HepG2 (cell line): Measurements from ENCODE around the gene CDKL2. TPM values are rescaled to one million over a fixed set of nuclear protein-coding genes. Genes with fewer than 3 reads are reported as not detected.
A peak's percentile ranks its signal among the peaks of the same experiment; 100 is the strongest.

Experiments used
- ARNT2 ChIP-seq: sonication (generic); formaldehyde crosslinking; IDR thresholded peaks from 2 replicates; pipeline ENCODE4 v1.8.0; 2022; ENCODE audit warnings: mild to moderate bottlenecking, low read depth, missing genetic modification reagents, moderate library complexity
- EZH2 ChIP-seq: conservative IDR thresholded peaks from 2 replicates; pipeline ENCODE4 v1.6.1; 2012; ENCODE audit warnings: mild to moderate bottlenecking, low read depth, low read length, moderate library complexity
- GABPB1 ChIP-seq: IDR thresholded peaks from 2 replicates; pipeline ENCODE4 v1.6.1; 2016; ENCODE audit warnings: mild to moderate bottlenecking, missing genetic modification reagents, moderate library complexity, missing compliant biosample characterization
- GATAD1 ChIP-seq: IDR thresholded peaks from 2 replicates; pipeline ENCODE4 v1.6.1; 2016; ENCODE audit warnings: missing genetic modification reagents, missing compliant biosample characterization
- LCORL ChIP-seq, 2 experiments: fragments of 450-650 bp in 1 of 2; sonication (generic) in 1 of 2; formaldehyde crosslinking in 1 of 2; IDR thresholded peaks; 2 replicates each; pipeline versions ENCODE4 v1.5.0 to v1.6.1; 2017 to 2020; ENCODE audit warnings: antibody characterized with exemption in 1 of 2, missing genetic modification reagents in 1 of 2
- NCOR1 ChIP-seq: fragments of 200-600 bp; sonication (generic); IDR thresholded peaks from 2 replicates; pipeline ENCODE4 v1.7.0; 2017; ENCODE audit warnings: antibody characterized with exemption, low read length, borderline replicate concordance
- PHF20 ChIP-seq: sonication (generic); formaldehyde crosslinking; IDR thresholded peaks from 2 replicates; pipeline ENCODE4 v1.5.0; 2020; ENCODE audit warnings: mild to moderate bottlenecking, missing genetic modification reagents
- RBM22 ChIP-seq: fragments of 200-400 bp; formaldehyde crosslinking; optimal IDR thresholded peaks from 2 replicates; pipeline ENCODE3; 2017; ENCODE audit warnings: mild to moderate bottlenecking, low read length, moderate library complexity
- TCF7 ChIP-seq: sonication (generic); IDR thresholded peaks from 2 replicates; pipeline ENCODE4 v1.6.1; 2016; ENCODE audit warnings: antibody characterized with exemption, low read depth
- ZFP90 ChIP-seq: sonication (generic); formaldehyde crosslinking; IDR thresholded peaks from 2 replicates; pipeline ENCODE4 v1.8.0; 2022; ENCODE audit warnings: missing genetic modification reagents, mild to moderate bottlenecking, inconsistent platforms, borderline replicate concordance
- ZKSCAN5 ChIP-seq: sonication (generic); formaldehyde crosslinking; IDR thresholded peaks from 2 replicates; pipeline ENCODE4 v1.5.1; 2020; ENCODE audit warnings: mild to moderate bottlenecking, missing genetic modification reagents
- ZNF124 ChIP-seq: sonication (generic); formaldehyde crosslinking; IDR thresholded peaks from 2 replicates; pipeline ENCODE4 v1.4.0; 2020; ENCODE audit warnings: missing genetic modification reagents
- ZNF569 ChIP-seq: sonication (generic); formaldehyde crosslinking; IDR thresholded peaks from 2 replicates; pipeline ENCODE4 v1.5.0; 2020; ENCODE audit warnings: mild to moderate bottlenecking, missing genetic modification reagents, moderate library complexity, borderline replicate concordance
- ZNF572 ChIP-seq: sonication (generic); formaldehyde crosslinking; IDR thresholded peaks from 2 replicates; pipeline ENCODE4 v1.5.1; 2020; ENCODE audit warnings: mild to moderate bottlenecking, missing genetic modification reagents
- ZNF766 ChIP-seq: sonication (generic); formaldehyde crosslinking; IDR thresholded peaks from 2 replicates; pipeline ENCODE4 v1.5.0; 2020; ENCODE audit warnings: missing genetic modification reagents, borderline replicate concordance
- ZNF773 ChIP-seq: sonication (generic); formaldehyde crosslinking; IDR thresholded peaks from 2 replicates; pipeline ENCODE4 v1.4.0; 2020; ENCODE audit warnings: missing genetic modification reagents, borderline replicate concordance
- polyA plus RNA-seq, 8 experiments: library from polyadenylated mRNA; depleted of rRNA in 3 of 8; stranded (reverse) in 7 of 8; unstranded in 1 of 8; fragments of >200 nt; fragmentation: Illumina TruSeq in 4 of 8; extraction: Trizol in 4 of 8; gene quantifications; 2 replicates each; pipeline versions ENCODE4 v1.2.1 to v1.2.3, GENCODE V29; 2011 to 2016; ENCODE audit warnings: low read depth in 4 of 8, missing spikeins in 1 of 8, mixed read lengths in 1 of 8; ENCODE audit not compliant: insufficient read depth in 1 of 8
- total RNA-seq, 5 experiments: library from RNA; depleted of rRNA; stranded (reverse); fragments of >200 nt; fragmentation: Illumina TruSeq; extraction: Trizol; gene quantifications; 2 replicates each; pipeline ENCODE4 v1.2.3, GENCODE V29; 2016; ENCODE audit warnings: low read depth in 1 of 5
- TF ChIP-seq, protein P1 (sequence below): IDR thresholded peaks from 2 replicates; pipeline ENCODE4 v1.6.1; 2012; ENCODE audit warnings: low read depth, low read length, improper control_type of control experiment
- TF ChIP-seq, protein P2 (sequence below): sonication (generic); formaldehyde crosslinking; IDR thresholded peaks from 2 replicates; pipeline ENCODE4 v1.5.1; 2020; ENCODE audit warnings: mild to moderate bottlenecking, missing genetic modification reagents, moderate library complexity
- TF ChIP-seq, protein P3 (sequence below): sonication (generic); formaldehyde crosslinking; IDR thresholded peaks from 2 replicates; pipeline ENCODE4 v1.8.0; 2022; ENCODE audit warnings: mild to moderate bottlenecking, missing genetic modification reagents, moderate library complexity
- TF ChIP-seq, protein P4 (sequence below): sonication (generic); formaldehyde crosslinking; IDR thresholded peaks from 2 replicates; pipeline ENCODE4 v1.4.0; 2020; ENCODE audit warnings: missing genetic modification reagents, low read depth, mild to moderate bottlenecking, borderline replicate concordance
- TF ChIP-seq, protein P5 (sequence below): sonication (generic); formaldehyde crosslinking; IDR thresholded peaks from 2 replicates; pipeline ENCODE4 v1.8.1; 2023; ENCODE audit warnings: missing genetic modification reagents, mild to moderate bottlenecking, borderline replicate concordance

CDKL2 gene
- total and polyA plus RNA-seq, 2 of the 13 experiments (the other 11 are each of a cell fraction or from before 2014, with no cell fraction given) = not detected

DNA sequence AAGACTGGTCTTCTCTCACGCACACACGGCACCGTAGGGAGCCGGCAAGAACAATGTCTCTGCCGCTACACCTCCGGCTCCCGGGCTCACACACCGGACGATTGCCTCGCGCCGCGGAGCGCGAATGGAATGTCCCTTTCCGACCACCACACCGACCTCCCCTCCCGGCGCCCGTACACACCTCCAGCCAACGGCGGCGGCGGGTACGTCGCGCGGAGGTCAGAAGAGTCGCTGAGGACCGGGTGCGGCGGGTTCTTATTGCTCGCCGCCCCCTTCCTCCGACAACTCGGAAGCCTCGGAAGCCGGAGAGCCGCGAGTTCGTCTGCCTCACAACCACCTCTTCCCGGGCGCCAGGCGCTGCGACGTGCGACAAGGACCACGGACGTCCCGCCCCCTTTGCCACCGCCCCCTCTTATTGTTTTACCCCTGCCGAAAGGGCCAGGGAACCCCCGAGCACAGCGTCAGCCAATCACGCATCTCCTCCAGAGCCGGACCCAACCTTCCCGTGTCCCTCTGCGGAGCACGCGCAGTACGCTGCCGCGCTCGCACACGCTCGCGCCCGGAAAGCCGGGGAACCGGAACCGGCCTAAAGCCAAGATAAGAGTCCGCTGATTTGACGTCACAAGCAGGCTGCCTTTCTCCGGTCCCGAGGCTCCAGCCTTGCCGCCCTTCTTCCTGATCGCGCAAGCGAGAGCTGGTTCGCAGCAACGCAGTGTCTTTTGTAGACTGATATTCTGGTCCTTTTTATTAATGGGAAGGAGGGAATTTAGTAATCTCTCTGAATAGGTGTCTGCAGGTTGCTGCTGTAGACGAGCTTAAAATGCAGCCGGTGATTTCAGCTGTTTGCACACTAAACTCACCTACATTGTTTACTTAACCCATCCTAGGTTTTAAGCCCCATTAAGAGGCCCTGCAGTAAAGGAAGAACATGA, 43.0 kb upstream of the CDKL2 start, which contains the start of gene G3BP2 (continued):
- TF ChIP-seq, protein P1, sequence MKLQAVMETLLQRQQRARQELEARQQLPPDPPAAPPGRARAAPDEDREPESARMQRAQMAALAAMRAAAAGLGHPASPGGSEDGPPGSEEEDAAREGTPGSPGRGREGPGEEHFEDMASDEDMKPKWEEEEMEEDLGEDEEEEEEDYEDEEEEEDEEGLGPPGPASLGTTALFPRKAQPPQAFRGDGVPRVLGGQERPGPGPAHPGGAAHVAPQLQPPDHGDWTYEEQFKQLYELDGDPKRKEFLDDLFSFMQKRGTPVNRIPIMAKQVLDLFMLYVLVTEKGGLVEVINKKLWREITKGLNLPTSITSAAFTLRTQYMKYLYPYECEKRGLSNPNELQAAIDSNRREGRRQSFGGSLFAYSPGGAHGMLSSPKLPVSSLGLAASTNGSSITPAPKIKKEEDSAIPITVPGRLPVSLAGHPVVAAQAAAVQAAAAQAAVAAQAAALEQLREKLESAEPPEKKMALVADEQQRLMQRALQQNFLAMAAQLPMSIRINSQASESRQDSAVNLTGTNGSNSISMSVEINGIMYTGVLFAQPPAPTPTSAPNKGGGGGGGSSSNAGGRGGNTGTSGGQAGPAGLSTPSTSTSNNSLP = no peak
- TF ChIP-seq PHF20 (CRISPR knock-in tag) (0 out of 2 replicates have a peak, but pooled peaks have one; percentile 36), RBM22 (peak; percentile 52), GABPB1 (peak; percentile 90), ZFP90 (CRISPR knock-in tag) (peak; percentile 39; the same call in 1 of the 2 replicates), EZH2 (no peak), ZNF766 (CRISPR knock-in tag) (no peak; the same call in 1 of the 2 replicates), ZNF572 (CRISPR knock-in tag) (no peak), GATAD1 (peak; percentile 81), ZNF124 (CRISPR knock-in tag) (no peak), NCOR1 (0 out of 2 replicates have a peak, but pooled peaks have one; percentile 23), ARNT2 (CRISPR knock-in tag) (peak; percentile 38), LCORL (IDR thresholded peaks at IDR 0.05) (no peak), LCORL (CRISPR knock-in tag; IDR thresholded peaks at IDR 0.05) (peak; percentile 78; the same call in 1 of the 2 replicates), TCF7 (no peak), ZNF773 (CRISPR knock-in tag) (no peak), ZKSCAN5 (no peak), ZNF569 (CRISPR knock-in tag) (no peak; the same call in 1 of the 2 replicates)
- TF ChIP-seq, protein P2, sequence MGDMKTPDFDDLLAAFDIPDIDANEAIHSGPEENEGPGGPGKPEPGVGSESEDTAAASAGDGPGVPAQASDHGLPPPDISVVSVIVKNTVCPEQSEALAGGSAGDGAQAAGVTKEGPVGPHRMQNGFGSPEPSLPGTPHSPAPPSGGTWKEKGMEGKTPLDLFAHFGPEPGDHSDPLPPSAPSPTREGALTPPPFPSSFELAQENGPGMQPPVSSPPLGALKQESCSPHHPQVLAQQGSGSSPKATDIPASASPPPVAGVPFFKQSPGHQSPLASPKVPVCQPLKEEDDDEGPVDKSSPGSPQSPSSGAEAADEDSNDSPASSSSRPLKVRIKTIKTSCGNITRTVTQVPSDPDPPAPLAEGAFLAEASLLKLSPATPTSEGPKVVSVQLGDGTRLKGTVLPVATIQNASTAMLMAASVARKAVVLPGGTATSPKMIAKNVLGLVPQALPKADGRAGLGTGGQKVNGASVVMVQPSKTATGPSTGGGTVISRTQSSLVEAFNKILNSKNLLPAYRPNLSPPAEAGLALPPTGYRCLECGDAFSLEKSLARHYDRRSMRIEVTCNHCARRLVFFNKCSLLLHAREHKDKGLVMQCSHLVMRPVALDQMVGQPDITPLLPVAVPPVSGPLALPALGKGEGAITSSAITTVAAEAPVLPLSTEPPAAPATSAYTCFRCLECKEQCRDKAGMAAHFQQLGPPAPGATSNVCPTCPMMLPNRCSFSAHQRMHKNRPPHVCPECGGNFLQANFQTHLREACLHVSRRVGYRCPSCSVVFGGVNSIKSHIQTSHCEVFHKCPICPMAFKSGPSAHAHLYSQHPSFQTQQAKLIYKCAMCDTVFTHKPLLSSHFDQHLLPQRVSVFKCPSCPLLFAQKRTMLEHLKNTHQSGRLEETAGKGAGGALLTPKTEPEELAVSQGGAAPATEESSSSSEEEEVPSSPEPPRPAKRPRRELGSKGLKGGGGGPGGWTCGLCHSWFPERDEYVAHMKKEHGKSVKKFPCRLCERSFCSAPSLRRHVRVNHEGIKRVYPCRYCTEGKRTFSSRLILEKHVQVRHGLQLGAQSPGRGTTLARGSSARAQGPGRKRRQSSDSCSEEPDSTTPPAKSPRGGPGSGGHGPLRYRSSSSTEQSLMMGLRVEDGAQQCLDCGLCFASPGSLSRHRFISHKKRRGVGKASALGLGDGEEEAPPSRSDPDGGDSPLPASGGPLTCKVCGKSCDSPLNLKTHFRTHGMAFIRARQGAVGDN (CRISPR knock-in tag) = peak; percentile 98
- TF ChIP-seq, protein P3, sequence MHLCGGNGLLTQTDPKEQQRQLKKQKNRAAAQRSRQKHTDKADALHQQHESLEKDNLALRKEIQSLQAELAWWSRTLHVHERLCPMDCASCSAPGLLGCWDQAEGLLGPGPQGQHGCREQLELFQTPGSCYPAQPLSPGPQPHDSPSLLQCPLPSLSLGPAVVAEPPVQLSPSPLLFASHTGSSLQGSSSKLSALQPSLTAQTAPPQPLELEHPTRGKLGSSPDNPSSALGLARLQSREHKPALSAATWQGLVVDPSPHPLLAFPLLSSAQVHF (CRISPR knock-in tag) = no peak
- TF ChIP-seq, protein P4, sequence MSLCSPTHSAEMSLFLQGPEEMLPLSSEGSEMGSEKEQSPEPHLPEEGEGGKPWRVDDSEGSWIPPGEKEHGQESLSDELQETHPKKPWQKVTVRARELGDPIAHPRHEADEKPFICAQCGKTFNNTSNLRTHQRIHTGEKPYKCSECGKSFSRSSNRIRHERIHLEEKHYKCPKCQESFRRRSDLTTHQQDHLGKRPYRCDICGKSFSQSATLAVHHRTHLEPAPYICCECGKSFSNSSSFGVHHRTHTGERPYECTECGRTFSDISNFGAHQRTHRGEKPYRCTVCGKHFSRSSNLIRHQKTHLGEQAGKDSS (CRISPR knock-in tag) = peak; percentile 73
- TF ChIP-seq, protein P5, sequence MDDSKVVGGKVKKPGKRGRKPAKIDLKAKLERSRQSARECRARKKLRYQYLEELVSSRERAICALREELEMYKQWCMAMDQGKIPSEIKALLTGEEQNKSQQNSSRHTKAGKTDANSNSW (CRISPR knock-in tag) = peak; percentile 45; the same call in 1 of the 2 replicates
